Cortex of kidney (tissue), 1 donor: ENCODE results near the gene SEC16A.

Experiments used
- DNase-seq: peaks from one replicate; lab custom pipeline; 2025; lab: John Stamatoyannopoulos, UW

SEC16A gene

DNA sequence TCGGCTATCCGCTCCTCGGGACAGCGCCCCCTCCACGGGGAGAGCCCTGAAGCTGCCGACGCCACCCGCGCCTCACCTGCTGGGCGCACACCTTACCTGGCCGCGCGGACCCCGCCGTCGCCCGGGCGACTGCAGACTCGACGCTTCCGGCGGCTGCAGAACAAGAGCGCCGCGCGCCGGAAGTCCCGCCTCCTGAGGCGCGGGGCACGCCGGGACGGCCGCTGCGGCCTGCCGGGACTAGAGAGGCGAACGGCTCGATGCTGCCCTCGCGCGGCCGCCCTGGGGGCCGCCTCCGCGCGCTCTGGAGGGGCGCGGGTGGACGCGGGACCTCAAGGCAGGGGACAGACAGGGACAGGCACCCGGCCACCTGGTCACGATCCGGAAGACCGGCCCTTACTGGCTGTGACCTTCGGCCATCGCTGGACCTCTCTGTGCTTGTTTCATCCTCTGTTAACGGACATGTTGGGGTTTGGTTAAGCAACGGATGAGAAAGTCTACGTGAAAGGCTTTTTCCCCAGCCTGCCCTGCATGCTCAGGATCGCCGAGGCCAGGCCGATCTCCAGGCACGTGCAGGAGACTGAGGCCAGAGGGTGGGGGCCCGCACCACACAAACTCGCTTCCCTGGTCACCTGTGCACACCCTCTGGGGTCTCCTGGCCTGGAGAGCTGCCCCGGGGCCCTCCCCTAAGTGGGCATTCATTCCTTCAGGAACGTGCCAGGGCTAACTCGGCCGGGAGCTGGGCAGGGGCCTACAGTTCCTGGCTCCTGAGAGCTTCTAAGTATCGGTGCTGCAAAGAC, 82.6 kb downstream of the SEC16A start, which contains the start of gene SNAPC4:
Gene SNAPC4 (minus strand): TSS at position 133 of the 797 bp plus-strand sequence. CDS start 1,742 bp downstream, outside the sequence.
- no peak for DNase-seq

- no peak for DNase-seq
Observed at GRCh38 chr9:136399176-136400037, 83.4 kb downstream of the SEC16A start.

- no peak for DNase-seq
Observed at GRCh38 chr9:136398286-136398685, 84.6 kb downstream of the SEC16A start.

GRCh38 chr9:136397643-136398042, 85.2 kb downstream of the SEC16A start:
- no peak for DNase-seq

- DNase-seq: no peak
Observed at GRCh38 chr9:136396219-136396515, 86.7 kb downstream of the SEC16A start.

DNA sequence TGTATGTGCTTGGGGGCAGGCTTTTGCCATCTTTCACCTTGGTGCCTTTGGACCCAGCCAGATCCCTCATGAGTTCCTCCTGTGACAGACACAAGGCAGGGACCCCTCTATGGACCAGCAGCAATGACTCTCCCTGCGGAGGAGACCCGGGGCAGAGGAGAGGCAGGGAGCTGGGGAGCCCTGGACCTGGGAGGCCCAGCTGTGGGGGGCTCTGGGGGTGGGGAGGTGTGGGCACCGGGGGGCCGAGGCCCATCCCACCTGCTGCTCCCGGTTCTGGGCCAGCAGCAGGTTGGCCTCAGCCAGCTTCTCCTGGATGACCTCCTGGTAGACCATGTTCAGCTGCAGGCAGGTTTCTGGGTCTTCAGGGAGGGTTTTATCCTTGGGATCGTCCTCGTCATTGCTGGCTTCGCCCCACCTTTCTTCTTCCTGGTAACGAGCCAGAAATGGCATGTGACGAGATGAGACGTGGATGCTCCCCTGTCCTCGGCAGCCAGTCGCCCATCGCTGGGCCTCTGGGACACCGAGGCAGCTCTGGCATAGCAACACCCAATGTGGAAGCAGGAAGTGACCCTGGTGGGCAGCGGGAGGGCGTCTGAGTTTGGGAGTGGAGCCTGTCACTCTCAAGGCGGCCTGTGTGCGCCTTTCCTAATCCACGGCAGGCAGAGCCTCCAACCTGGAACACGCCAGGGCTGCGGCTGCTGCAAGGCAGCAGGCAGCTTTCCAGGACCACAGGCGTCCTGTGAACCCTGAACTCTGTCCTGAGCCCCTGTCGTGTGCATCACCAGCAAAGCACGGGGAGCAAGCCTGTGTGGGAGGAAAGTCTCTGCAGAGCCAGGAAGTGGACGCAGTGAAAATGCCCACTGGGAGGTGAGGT, 87.3 kb downstream of the SEC16A start:
- no peak for DNase-seq

DNA sequence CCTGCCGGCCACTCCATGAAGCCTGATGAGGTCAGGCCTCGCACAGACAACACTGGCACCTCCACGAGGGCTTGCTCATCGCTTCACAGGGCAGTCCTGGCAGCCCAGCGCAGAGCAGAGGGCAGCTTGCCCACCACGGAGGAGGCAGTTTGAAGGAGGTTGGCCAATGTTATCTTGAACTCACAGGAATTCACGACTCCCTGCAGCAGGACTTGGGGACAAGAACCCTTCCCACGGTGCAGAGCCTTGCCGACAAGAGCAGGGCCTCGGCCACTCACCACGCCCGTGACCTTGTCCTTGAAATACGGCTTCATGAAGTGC, 87.9 kb downstream of the SEC16A start:
- DNase-seq: no peak

DNA sequence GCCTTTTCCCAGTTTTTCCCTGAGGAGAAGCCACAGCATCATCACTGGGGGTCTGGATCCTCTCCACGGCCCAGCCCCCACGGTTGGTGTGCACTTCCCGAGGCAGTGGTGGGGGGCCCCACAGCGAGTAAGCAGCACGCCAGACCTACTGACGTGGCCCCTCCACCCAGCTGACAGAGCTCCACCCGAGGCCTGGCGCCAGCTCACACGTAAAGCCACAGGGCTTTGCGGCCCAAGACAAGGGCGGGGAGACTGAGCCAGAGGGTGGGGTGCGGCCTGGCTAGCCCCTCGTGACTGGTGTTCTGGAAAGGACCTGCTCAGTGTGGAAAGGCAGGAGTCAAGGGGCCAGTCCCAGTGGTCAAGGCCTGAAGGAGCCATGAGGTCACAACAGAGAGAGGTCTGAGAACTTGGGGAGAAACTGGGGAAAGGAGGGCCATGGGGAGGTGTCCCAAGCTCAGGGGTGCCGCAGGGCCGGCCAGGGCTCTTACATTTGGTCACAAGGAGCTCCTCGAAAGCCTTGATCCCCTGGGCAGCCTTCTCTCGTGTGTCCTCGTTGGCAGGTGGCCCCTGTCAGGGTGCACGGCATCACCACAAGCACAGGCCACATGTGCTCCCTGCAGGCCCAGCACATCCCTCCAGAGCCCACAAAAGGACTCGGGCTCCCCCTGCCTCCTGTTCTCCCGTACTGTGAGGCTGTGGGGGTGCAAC, 88.4 kb downstream of the SEC16A start:
- no peak for DNase-seq

DNA sequence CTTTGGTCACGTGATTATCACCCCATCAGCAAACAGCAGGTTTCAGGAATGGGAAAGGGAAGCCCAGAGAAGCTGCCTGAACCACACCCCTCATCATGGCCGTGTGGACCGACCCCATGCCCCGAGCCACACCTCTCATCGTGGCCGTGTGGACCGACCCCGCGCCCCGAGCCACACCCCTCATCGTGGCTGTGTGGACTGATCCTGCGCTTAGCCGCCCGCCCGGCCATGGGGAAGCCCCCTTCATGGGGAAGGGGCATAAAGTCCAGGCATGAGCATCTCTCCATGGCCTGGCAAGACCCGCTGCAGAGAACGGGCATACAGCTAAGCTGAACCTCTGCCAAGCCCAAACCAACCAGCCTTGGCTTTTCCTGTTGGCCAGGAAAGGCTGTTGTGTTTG, 89.3 kb downstream of the SEC16A start:
- DNase-seq: no peak

- DNase-seq: no peak
Observed at GRCh38 chr9:136392538-136393449, 90.0 kb downstream of the SEC16A start.

DNA sequence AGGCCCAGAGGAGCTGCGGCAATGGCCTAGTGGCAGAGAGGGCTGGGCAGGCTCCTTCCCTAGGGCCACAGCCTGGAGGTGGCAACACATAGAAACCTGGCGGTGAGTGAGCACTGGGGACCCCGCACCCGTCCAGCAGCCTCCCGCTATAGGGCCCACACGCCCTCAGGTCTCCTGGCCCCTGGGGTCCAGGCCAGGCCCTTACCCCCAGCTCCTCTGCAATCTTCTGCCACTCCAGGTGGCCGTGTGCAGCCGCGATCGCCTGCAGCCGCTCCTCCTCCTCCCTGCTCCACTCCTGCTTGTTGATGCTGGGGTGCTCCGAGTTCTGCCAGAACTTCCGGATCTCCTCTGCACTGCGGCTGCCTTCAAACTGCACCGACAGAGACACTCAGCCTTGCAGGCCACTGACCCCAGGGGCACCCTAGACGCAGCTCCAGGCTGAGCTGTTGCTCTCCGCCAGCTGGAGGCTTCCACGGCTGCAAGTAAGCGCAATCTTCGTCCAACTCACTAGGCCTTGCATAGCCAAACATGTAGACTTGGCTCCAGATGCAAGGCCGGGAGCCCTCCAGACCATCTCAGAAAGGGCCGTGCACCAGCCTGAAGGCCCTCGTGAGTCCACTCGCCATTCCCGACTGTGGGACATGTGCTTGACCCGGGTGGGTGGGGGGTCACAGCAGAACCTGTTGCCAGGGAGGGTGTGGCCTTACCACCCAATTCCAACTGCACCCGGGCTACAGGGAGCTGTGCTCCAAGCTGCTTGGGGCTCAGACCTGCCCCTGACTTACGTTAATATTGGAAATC, 90.9 kb downstream of the SEC16A start:
- DNase-seq: no peak
